H7 (cell line): ENCODE measurements around the gene DIPK1C. TPM values are rescaled to one million over a fixed set of nuclear protein-coding genes. Genes with fewer than 3 reads are reported as not detected.
"Not testable (repeated sequence)": the region's sequence is repeated elsewhere in the genome, so short reads cannot be mapped to it uniquely, and the experiment has no call there.

Source experiments
- DNase-seq: peaks from one replicate; pipeline ENCODE4 v3.0.0; 2012
- H3K27me3 ChIP-seq: 2 replicates; pipeline ENCODE4 v1.6.0; 2011; ENCODE audit warnings: mild to moderate bottlenecking, low read length; ENCODE audit not compliant: control insufficient read depth, insufficient read depth
- H3K36me3 ChIP-seq: replicated peaks from 2 replicates; pipeline ENCODE4 v1.5.1; 2011; ENCODE audit warnings: low read length; ENCODE audit not compliant: control insufficient read depth, insufficient read depth
- H3K4me3 ChIP-seq: 2 replicates; pipeline ENCODE4 v1.5.1; 2011; ENCODE audit warnings: low read depth, mild to moderate bottlenecking, control low read depth, low read length, moderate library complexity; ENCODE audit not compliant: insufficient read depth
- total RNA-seq: library from RNA; depleted of rRNA; stranded (reverse); fragments of >200 nt; shearing (Covaris generic); gene quantifications from 2 replicates; pipeline ENCODE4 v1.2.3, GENCODE V29; 2014; rRNA removed

DIPK1C gene
- total RNA-seq, result 0.22 TPM in 1 of 2 replicates, not detected in the other

DNA sequence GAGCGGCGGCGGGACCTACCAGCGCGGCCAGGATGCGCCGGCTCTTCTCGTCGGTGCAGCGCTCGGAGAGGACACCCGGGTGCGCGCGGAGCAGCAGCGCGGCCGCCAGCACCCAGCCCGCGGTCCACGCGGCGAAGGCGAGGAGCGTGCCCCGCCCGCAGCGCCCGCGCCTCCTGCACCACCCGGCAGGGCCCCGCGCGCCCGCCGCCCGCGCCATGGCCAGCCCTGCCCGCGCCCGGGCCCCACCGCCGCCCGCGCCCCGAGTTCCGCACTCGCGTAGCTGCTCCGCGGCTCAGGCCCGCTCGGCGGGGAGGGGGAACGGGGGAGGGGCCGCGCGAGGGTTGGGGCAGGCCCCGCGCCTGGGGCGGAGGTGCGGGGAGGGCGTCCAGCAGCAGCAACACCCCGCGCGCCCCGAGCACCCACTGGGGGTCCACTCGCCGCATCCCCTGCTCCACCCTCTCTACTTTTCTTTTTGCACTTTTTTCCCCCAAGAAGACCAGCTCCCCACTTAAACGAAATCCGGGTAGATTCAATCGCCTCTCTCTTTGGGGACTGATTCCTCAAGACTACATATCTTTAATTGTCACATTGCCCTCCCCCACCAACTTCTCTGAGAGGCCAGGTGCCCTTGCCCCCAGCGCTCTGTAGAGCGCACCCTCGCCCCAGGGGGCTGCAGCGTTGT, at the start of gene DIPK1C:
Gene DIPK1C, minus strand, starts transcription at position 266 of the 682 bp plus-strand sequence. Its CDS starts 49 bp downstream, at position 217.
- Histone ChIP-seq H3K36me3 (no peaks in the 10 kb centered on the region), H3K4me3 (peak within 1 kb of the TSS; percentile 57), H3K27me3 (peaks cover 43% of the 10 kb centered on the region)
- peak; percentile 82 for DNase-seq

GRCh38 chr18:74506448-74507084, 49.5 kb upstream of the DIPK1C start:
- H3K27me3 ChIP-seq, result no peaks in the 10 kb centered on the region
- peaks cover 28% of the 10 kb centered on the region for H3K36me3 ChIP-seq
- DNase-seq, result peak; percentile 69
- no peak overlapping the region for H3K4me3 ChIP-seq

- Histone ChIP-seq H3K27me3 (no peaks in the 10 kb centered on the region), H3K4me3 (no peak overlapping the region), H3K36me3 (peaks cover 30% of the 10 kb centered on the region)
- DNase-seq, result peak; percentile 30
Measured at GRCh38 chr18:74505776-74506175, 48.7 kb upstream of the DIPK1C start.

GRCh38 chr18:74503137-74503536, 46.0 kb upstream of the DIPK1C start:
- H3K4me3 ChIP-seq, result no peak overlapping the region
- no peaks in the 10 kb centered on the region for H3K27me3 ChIP-seq
- H3K36me3 ChIP-seq, result peaks cover 19% of the 10 kb centered on the region
- DNase-seq, result no peak

DNA sequence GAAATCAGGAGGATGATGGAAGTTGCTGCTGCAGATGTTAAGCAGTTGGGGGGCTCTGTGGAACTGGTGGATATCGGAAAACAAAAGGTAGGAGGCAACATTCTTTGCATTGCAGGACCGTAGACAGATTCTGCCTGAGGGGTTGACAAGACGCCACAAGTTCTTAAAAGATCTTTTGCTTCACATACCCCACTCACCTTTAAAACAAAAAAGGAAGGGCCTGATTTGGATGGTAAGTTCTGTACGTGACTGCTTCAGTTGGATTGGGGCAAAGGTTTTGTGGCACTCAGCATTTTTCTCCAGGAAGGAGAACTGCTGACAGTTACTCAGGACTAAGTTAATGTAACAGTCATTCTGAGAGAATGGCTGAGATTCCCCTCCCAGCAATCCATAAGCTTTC, 44.3 kb upstream of the DIPK1C start:
- H3K36me3 ChIP-seq, result peaks cover 17% of the 10 kb centered on the region
- H3K27me3 ChIP-seq, result no peaks in the 10 kb centered on the region
- no peak for DNase-seq
- no peak overlapping the region for H3K4me3 ChIP-seq

- H3K36me3 ChIP-seq, result peaks cover 17% of the 10 kb centered on the region
- DNase-seq, result not testable (repeated sequence)
Measured at GRCh38 chr18:74500774-74501173, 43.7 kb upstream of the DIPK1C start.

DNA sequence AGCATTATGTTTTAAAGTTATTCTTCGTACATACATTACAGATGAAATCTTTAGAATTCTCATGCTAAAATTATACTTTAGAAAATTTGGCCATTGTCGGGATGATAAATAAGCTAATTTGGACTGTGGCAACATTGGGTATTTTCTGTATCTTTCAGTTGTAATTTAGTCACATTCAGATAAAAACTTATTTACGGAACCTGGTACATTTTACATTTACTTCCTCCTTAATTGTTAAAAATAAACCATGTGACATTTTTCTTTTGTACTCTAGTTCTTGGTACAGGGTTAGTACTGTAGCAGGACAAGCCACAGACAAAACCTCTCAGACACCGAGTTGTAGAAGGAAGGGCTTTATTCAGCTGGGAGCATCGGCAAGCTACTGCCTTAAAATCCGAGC, 43.3 kb upstream of the DIPK1C start:
- Histone ChIP-seq H3K36me3 (peaks cover 17% of the 10 kb centered on the region), H3K27me3 (no peaks in the 10 kb centered on the region), H3K4me3 (no peak overlapping the region)
- DNase-seq, result no peak

More at GRCh38 chr18:74500774-74501173, 43.7 kb upstream of the DIPK1C start:
- not testable (repeated sequence) for H3K27me3 ChIP-seq, H3K4me3 ChIP-seq

- Histone ChIP-seq H3K4me3 (no peak overlapping the region), H3K36me3 (peaks cover 17% of the 10 kb centered on the region), H3K27me3 (no peaks in the 10 kb centered on the region)
- no peak for DNase-seq
Measured at GRCh38 chr18:74499633-74500032, 42.5 kb upstream of the DIPK1C start.

- Histone ChIP-seq H3K4me3 (no peak overlapping the region), H3K27me3 (no peaks in the 10 kb centered on the region), H3K36me3 (peaks cover 14% of the 10 kb centered on the region)
- DNase-seq, result no peak
Measured at GRCh38 chr18:74498712-74499627, 41.9 kb upstream of the DIPK1C start.

DNA sequence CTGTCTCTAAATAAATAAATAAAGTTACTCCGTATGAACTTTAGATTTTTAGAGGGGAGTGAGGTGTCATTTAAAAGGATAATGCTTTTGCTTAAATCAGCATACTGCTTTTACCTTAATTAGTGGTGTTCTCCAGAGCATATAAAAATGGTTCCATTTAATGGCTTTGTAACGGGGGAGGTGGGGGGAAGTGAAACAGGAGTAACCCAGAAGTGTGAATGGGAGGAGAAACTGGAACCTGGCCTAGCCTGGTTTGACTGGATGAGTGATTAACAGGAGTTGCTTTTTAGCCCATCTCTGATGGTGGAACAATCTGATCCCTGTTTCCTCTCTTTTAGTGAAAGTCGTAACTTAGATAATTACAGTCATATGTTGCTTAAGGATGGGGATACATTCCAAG, 40.7 kb upstream of the DIPK1C start:
- DNase-seq, result no peak
- Histone ChIP-seq H3K36me3 (peaks cover 10% of the 10 kb centered on the region), H3K27me3 (no peaks in the 10 kb centered on the region), H3K4me3 (no peak overlapping the region)

- no peaks in the 10 kb centered on the region for H3K27me3 ChIP-seq
- H3K4me3 ChIP-seq, result peak overlapping the region; percentile 95
- DNase-seq, result no peak
- H3K36me3 ChIP-seq, result peaks cover 8% of the 10 kb centered on the region
Measured at GRCh38 chr18:74497324-74497676, 40.2 kb upstream of the DIPK1C start.

GRCh38 chr18:74496508-74497323, 39.6 kb upstream of the DIPK1C start:
- Histone ChIP-seq H3K27me3 (no peaks in the 10 kb centered on the region), H3K36me3 (peaks cover 6% of the 10 kb centered on the region), H3K4me3 (peak overlapping the region; percentile 95)
- DNase-seq, result peak; percentile 85

GRCh38 chr18:74495581-74496507, 38.7 kb upstream of the DIPK1C start, which contains the start of gene CNDP2:
CNDP2 (plus strand) TSS chr18:74496363; CDS start chr18:74499974, 3,611 bp downstream.
- DNase-seq, result peak; percentile 99
- Histone ChIP-seq H3K36me3 (no peaks in the 10 kb centered on the region; the same call in 1 of the 2 replicates), H3K4me3 (peak within 1 kb of the TSS; percentile 95), H3K27me3 (no peaks in the 10 kb centered on the region)
